Measurements from ENCODE around the gene CENPO.

The CENPO gene

DNA sequence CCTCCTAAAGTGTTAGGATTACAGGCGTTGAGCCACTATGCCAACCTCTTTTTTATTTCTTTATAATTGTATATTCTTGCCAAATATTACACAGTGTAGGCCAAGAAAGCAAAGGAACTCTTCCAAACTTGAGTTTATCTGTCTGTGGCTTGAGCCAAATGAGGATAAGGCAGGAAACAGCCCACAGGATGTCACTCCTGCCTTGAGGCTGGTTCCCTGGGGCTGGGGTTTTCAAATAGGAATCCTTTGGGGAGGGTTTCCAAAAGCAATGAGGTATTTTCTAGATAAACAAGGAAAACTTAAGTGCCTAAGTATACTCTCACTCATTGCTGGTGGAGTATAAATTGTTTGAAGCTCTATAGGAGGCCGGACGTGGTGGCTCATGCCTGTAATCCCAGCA is 70.4 kb downstream of the CENPO start:
- H3K36me3 ChIP-seq (ENCODE audit: insufficient read depth, low read length), result no peaks in the 10 kb centered on the region
- H3K4me1 ChIP-seq (ENCODE audit: control insufficient read depth, insufficient read depth, low read length, unreplicated experiment), result no peaks in the 10 kb centered on the region
- no peaks in the 10 kb centered on the region for H3K27me3 ChIP-seq (ENCODE audit: insufficient read depth, low read length)
- no peak overlapping the region for H2AFZ ChIP-seq (ENCODE audit: low read length, unreplicated experiment)
- H3K79me2 ChIP-seq (ENCODE audit: control insufficient read depth, insufficient read depth, low read length, unreplicated experiment), result no peaks in the 10 kb centered on the region
- H3K27ac ChIP-seq (ENCODE audit: low read depth, low read length), result no peak overlapping the region
- no peak overlapping the region for H3K4me3 ChIP-seq (ENCODE audit: low read depth, low read length)

DNA sequence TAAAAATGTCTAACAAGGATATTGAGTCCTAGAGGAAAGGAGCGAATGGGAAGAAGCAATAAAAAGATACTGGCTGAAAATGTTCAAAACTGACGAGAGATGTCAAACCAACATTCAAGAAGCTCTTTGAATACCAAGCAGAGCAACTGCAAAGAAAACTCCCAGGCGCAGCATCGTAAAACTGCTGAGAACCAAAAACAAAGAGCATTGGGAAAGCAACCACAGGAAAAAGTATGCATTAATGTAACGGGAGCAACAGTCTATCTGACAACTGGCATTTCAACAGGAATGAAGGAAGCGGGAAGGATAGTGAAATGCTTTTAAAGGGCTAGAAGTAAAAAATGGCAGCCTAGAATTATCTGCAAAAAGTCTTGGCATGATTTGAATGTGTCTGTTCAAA is 73.7 kb downstream of the CENPO start:
- no peak overlapping the region for H3K27ac ChIP-seq (ENCODE audit: low read depth, low read length)
- H3K4me3 ChIP-seq (ENCODE audit: low read depth, low read length), result no peak overlapping the region
- H2AFZ ChIP-seq (ENCODE audit: low read length, unreplicated experiment), result no peak overlapping the region
- H3K4me1 ChIP-seq (ENCODE audit: control insufficient read depth, insufficient read depth, low read length, unreplicated experiment), result peaks cover 6% of the 10 kb centered on the region
- no peaks in the 10 kb centered on the region for H3K27me3 ChIP-seq (ENCODE audit: insufficient read depth, low read length)
- H3K36me3 ChIP-seq (ENCODE audit: insufficient read depth, low read length), result no peaks in the 10 kb centered on the region
- no peaks in the 10 kb centered on the region for H3K79me2 ChIP-seq (ENCODE audit: control insufficient read depth, insufficient read depth, low read length, unreplicated experiment)

DNA sequence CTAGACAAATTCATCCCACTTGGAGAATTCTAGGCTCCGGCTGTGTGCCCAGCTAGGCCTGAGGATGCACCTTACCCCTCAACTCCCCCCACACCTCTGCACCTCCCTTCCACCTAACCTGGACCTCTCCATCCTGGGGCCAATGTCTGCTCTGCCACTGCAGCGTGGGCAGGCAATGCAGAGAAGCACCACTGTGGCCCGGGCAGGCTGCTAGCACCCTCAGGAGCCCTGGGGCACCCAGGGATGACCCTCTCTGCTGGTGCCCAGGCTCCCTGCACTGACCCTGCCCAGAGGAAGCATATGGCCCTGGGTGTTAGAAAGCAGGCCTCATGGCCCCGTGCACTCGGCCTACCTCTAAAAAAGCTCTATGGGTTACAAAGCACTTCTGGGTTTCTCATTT is 77.2 kb downstream of the CENPO start:
- H3K36me3 ChIP-seq (ENCODE audit: insufficient read depth, low read length), result no peaks in the 10 kb centered on the region
- H3K27ac ChIP-seq (ENCODE audit: low read depth, low read length), result no peak overlapping the region
- H2AFZ ChIP-seq (ENCODE audit: low read length, unreplicated experiment), result no peak overlapping the region
- H3K79me2 ChIP-seq (ENCODE audit: control insufficient read depth, insufficient read depth, low read length, unreplicated experiment), result no peaks in the 10 kb centered on the region
- H3K4me3 ChIP-seq (ENCODE audit: low read depth, low read length), result no peak overlapping the region
- no peaks in the 10 kb centered on the region for H3K27me3 ChIP-seq (ENCODE audit: insufficient read depth, low read length)
- H3K4me1 ChIP-seq (ENCODE audit: control insufficient read depth, insufficient read depth, low read length, unreplicated experiment), result peaks cover 30% of the 10 kb centered on the region

DNA sequence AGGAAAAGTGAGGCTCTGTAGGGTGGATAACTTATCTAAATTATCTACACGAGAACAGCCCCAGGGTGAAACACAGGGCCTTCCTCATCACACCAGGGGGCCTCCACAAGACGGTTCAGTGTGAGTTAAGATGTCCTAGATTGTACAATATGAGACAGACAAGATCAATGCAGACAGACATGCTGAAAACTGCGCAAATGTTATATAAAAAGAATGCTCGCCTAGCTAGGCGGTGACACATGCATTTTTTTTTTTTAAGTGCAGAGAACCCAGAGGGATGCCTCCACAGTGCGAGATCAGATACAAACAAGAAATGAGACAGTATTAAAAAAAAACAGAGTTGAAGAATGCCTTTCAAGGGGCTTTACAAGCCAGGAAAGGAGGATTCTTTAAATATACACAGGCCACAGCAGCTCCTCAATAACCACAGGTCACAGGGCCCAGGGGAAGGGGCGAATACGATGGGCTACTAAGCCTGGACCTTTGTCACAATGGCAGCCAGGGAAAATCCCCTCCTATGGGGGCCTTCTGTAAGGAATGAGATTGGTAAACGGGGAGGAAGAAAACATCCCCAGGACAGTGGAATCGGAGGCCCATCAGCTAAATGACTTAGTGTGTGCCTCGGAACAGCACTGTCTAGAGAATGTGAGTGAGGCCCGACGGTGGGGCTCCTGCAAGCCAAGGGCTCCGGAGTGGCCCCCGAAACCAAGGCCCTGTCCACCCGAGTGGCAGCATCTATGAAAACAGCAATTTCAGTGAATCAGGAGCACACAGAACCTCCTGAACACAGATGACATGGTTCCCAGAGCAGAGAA is 77.9 kb downstream of the CENPO start:
- H3K27ac ChIP-seq (ENCODE audit: low read depth, low read length), result no peak overlapping the region
- H3K4me1 ChIP-seq (ENCODE audit: control insufficient read depth, insufficient read depth, low read length, unreplicated experiment), result peaks cover 33% of the 10 kb centered on the region
- H3K27me3 ChIP-seq (ENCODE audit: insufficient read depth, low read length), result no peaks in the 10 kb centered on the region
- H3K79me2 ChIP-seq (ENCODE audit: control insufficient read depth, insufficient read depth, low read length, unreplicated experiment), result no peaks in the 10 kb centered on the region
- no peak overlapping the region for H3K4me3 ChIP-seq (ENCODE audit: low read depth, low read length)
- H2AFZ ChIP-seq (ENCODE audit: low read length, unreplicated experiment), result no peak overlapping the region
- no peaks in the 10 kb centered on the region for H3K36me3 ChIP-seq (ENCODE audit: insufficient read depth, low read length)

DNA sequence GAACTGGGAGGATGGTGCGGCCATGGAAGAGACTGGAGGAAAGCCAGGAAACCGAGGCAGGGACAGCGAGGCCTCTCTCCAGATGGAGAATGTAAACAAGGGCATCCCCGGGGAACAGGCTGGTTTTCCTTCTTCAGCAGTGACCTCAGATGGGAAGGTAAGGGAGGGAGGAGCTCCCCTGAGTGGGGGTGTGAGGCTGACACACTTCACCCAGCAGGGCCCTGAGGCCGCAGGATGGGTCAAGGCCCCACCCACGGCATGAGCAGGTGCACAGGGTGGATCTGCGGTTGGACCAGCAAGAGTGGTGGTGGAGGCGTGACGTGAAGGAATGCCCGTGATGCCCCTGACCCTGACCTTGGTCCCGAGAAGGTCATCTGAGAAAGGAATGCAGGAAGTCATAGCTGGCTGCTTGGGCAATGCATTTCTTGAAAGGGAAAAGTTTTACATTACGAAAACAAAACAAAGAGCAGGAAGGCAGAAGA is 78.7 kb downstream of the CENPO start:
- no peaks in the 10 kb centered on the region for H3K36me3 ChIP-seq (ENCODE audit: insufficient read depth, low read length)
- H3K27ac ChIP-seq (ENCODE audit: low read depth, low read length), result no peak overlapping the region
- no peaks in the 10 kb centered on the region for H3K79me2 ChIP-seq (ENCODE audit: control insufficient read depth, insufficient read depth, low read length, unreplicated experiment)
- H3K4me3 ChIP-seq (ENCODE audit: low read depth, low read length), result no peak overlapping the region
- no peak overlapping the region for H2AFZ ChIP-seq (ENCODE audit: low read length, unreplicated experiment)
- H3K4me1 ChIP-seq (ENCODE audit: control insufficient read depth, insufficient read depth, low read length, unreplicated experiment), result peaks cover 33% of the 10 kb centered on the region
- no peaks in the 10 kb centered on the region for H3K27me3 ChIP-seq (ENCODE audit: insufficient read depth, low read length)
